ENCODE measurements around the gene HEXIM1.

- TF ChIP-seq POLR2A (IDR thresholded peaks at IDR 0.05) (no peak), CTCF (IDR thresholded peaks at IDR 0.05 in 4 of 5, conservative IDR thresholded peaks at IDR 0.05 in 1 of 5) (no peak)
These were observed 20.6 kb upstream of the HEXIM1 start for GRCh38 chr17:45127548-45128300.

Data from gastrocnemius medialis (tissue), 4 donors.